Mesodermal cell (in vitro differentiated cells): ENCODE results near the gene MTHFD1L.
A peak's percentile ranks its signal among the peaks of the same experiment; 100 is the strongest.

Experiments
- H3K27ac ChIP-seq: 2 replicates; pipeline ENCODE4 v1.7.0; 2013; ENCODE audit warnings: mild to moderate bottlenecking, low read depth, low read length, moderate library complexity; ENCODE audit not compliant: severe bottlenecking
- H3K36me3 ChIP-seq: 2 replicates; pipeline ENCODE4 v1.7.1; 2013; ENCODE audit warnings: mild to moderate bottlenecking, low read length, moderate library complexity; ENCODE audit not compliant: control insufficient read depth, insufficient read depth
- H3K4me1 ChIP-seq: one replicate; pipeline ENCODE4 v1.7.1; 2013; ENCODE audit warnings: mild to moderate bottlenecking, low read length; ENCODE audit not compliant: insufficient read depth, control insufficient read depth, poor library complexity, severe bottlenecking
- H3K4me3 ChIP-seq: 2 replicates; pipeline ENCODE4 v1.7.0; 2013; ENCODE audit warnings: low read length, control low read depth, mild to moderate bottlenecking; ENCODE audit not compliant: insufficient read depth, poor library complexity, severe bottlenecking; ENCODE audit errors: extremely low read depth
- H3K9me3 ChIP-seq: 2 replicates; pipeline ENCODE4 v1.7.1; 2013; ENCODE audit warnings: mild to moderate bottlenecking, low read length, moderate library complexity; ENCODE audit not compliant: control insufficient read depth
- WGBS, 2 experiments: methylation state at CpG; one replicate each; pipeline ENCODE4 v1.1.5; 2013; ENCODE audit warnings: missing lambda C conversion rate in 2 of 2; ENCODE audit not compliant: insufficient coverage in 2 of 2; 5-methylcytosine and 5-hydroxymethylcytosine counted together

MTHFD1L gene

GRCh38 chr6:151014404-151015100, 149.1 kb downstream of the MTHFD1L start:
- no peaks in the 10 kb centered on the region for H3K9me3 ChIP-seq
- WGBS, 2 experiments, result 50 to 66% methylated on average over 3 to 4 of the region's 6 CpGs
- no peak overlapping the region for H3K4me3 ChIP-seq
- peaks cover 56% of the 10 kb centered on the region for H3K36me3 ChIP-seq
- H3K27ac ChIP-seq, result no peak overlapping the region
- peaks cover 27% of the 10 kb centered on the region for H3K4me1 ChIP-seq

DNA sequence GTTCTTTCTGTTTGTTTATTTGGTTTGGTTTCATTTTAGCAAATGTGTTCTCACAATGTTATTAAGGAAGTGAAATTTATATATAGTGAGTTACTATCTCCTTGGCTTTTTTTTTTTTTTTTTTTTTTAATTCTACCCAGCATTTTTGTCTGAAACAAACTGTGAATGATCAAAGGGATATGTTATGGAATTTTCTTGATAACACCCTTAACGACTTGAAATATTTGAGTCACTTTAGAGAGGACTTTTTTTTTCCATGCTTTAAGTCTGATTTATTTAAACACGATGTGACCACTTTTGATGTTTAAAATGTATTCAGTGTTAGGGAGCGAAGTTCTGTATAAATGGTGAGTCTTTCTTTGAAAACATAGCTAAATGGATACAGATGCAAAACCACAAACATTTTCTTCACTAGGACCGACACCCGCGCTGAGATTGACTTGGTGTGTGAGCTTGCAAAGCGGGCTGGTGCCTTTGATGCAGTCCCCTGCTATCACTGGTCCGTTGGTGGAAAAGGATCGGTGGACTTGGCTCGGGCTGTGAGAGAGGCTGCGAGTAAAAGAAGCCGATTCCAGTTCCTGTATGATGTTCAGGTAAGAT, 149.7 kb downstream of the MTHFD1L start:
- Histone ChIP-seq H3K4me1 (peaks cover 34% of the 10 kb centered on the region), H3K36me3 (peaks cover 56% of the 10 kb centered on the region), H3K27ac (no peak overlapping the region), H3K9me3 (no peaks in the 10 kb centered on the region), H3K4me3 (no peak overlapping the region)
- 98 to 100% methylated on average over 6 to 9 of the region's 12 CpGs for WGBS, 2 experiments

GRCh38 chr6:151016107-151016506, 150.6 kb downstream of the MTHFD1L start:
- peaks cover 59% of the 10 kb centered on the region for H3K36me3 ChIP-seq

GRCh38 chr6:151018046-151018445, 152.5 kb downstream of the MTHFD1L start:
- Histone ChIP-seq H3K9me3 (no peaks in the 10 kb centered on the region), H3K36me3 (peaks cover 49% of the 10 kb centered on the region), H3K27ac (peak overlapping the region; percentile 2), H3K4me3 (no peak overlapping the region), H3K4me1 (peaks cover 61% of the 10 kb centered on the region)
- 66 to 94% methylated on average over 2 of the region's 8 CpGs for WGBS, 2 experiments

More at GRCh38 chr6:151016107-151016506, 150.6 kb downstream of the MTHFD1L start:
- H3K9me3 ChIP-seq, result no peaks in the 10 kb centered on the region
- WGBS, 2 experiments, result 91 to 100% methylated on average over 4 to 5 of the region's 6 CpGs
- H3K4me3 ChIP-seq, result no peak overlapping the region
- H3K27ac ChIP-seq, result no peak overlapping the region
- H3K4me1 ChIP-seq, result peaks cover 43% of the 10 kb centered on the region

GRCh38 chr6:151018911-151019782, 153.6 kb downstream of the MTHFD1L start:
- peak overlapping the region; percentile 0 for H3K27ac ChIP-seq
- H3K4me3 ChIP-seq, result no peak overlapping the region
- H3K9me3 ChIP-seq, result no peaks in the 10 kb centered on the region
- H3K36me3 ChIP-seq, result peaks cover 57% of the 10 kb centered on the region
- 77 to 85% methylated on average over 5 to 7 of the region's 7 CpGs for WGBS, 2 experiments
- peaks cover 61% of the 10 kb centered on the region for H3K4me1 ChIP-seq

GRCh38 chr6:151021896-151022295, 156.4 kb downstream of the MTHFD1L start:
- WGBS, 2 experiments, result 10 to 33% methylated on average over 2 to 3 of the region's 4 CpGs
- H3K36me3 ChIP-seq, result peaks cover 58% of the 10 kb centered on the region
- H3K27ac ChIP-seq, result peak overlapping the region; percentile 63
- peaks cover 58% of the 10 kb centered on the region for H3K4me1 ChIP-seq
- no peaks in the 10 kb centered on the region for H3K9me3 ChIP-seq
- H3K4me3 ChIP-seq, result no peak overlapping the region

- Histone ChIP-seq H3K27ac (peak overlapping the region; percentile 63), H3K4me1 (peaks cover 54% of the 10 kb centered on the region), H3K36me3 (peaks cover 56% of the 10 kb centered on the region), H3K9me3 (no peaks in the 10 kb centered on the region), H3K4me3 (no peak overlapping the region)
- WGBS, 2 experiments, result no CpG with 5 or more reads among the region's 3 CpGs
These were observed 157.0 kb downstream of the MTHFD1L start for GRCh38 chr6:151022492-151022891.

GRCh38 chr6:151023342-151023741, 157.8 kb downstream of the MTHFD1L start:
- Histone ChIP-seq H3K36me3 (peaks cover 55% of the 10 kb centered on the region), H3K9me3 (peaks cover 7% of the 10 kb centered on the region), H3K4me3 (no peak overlapping the region), H3K4me1 (peaks cover 45% of the 10 kb centered on the region), H3K27ac (no peak overlapping the region)
- 91 to 98% methylated on average over 4 of the region's 5 CpGs for WGBS, 2 experiments

GRCh38 chr6:151024597-151024996, 159.1 kb downstream of the MTHFD1L start:
- Histone ChIP-seq H3K36me3 (peaks cover 55% of the 10 kb centered on the region), H3K4me3 (no peak overlapping the region), H3K27ac (no peak overlapping the region), H3K4me1 (peaks cover 33% of the 10 kb centered on the region), H3K9me3 (peaks cover 8% of the 10 kb centered on the region)
- WGBS, 2 experiments, result 85 to 94% methylated on average over 4 of the region's 7 CpGs

DNA sequence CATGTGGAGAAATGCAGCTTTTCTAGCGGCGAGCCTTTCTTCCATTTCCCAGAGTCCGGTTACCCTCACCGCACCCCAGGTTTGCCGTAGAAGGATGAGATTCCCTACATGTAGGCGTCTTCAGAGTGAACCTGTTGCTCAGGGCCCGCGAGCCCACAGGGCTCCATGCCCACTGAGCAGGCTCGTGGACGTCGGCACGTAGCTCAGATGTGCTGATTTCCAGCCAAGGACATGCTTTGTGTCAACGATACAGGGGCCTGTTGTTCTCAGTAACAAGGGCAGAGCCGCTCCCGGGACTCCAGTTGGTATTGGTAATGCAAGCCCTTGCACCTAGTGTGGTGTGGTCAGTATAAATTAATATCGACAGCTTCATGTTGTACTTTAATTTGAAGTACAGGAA, 159.6 kb downstream of the MTHFD1L start:
- H3K4me1 ChIP-seq, result peaks cover 28% of the 10 kb centered on the region
- WGBS, 2 experiments, result 96 to 98% methylated on average over 15 of the region's 16 CpGs

More for the DNA sequence above, 159.6 kb downstream of the MTHFD1L start:
- no peak overlapping the region for H3K27ac ChIP-seq
- peaks cover 8% of the 10 kb centered on the region for H3K9me3 ChIP-seq
- H3K36me3 ChIP-seq, result peaks cover 59% of the 10 kb centered on the region
- H3K4me3 ChIP-seq, result no peak overlapping the region
